Fibroblast of skin of back (primary cell): ENCODE results near the gene FOXL3.
"Not testable (repeated sequence)": the region's sequence is repeated elsewhere in the genome, so short reads cannot be mapped to it uniquely, and the experiment has no call there.

ENCODE experiments used
- DNase-seq: peaks from one replicate; pipeline ENCODE4 v3.0.0-alpha.2; 2013

Gene FOXL3

DNA sequence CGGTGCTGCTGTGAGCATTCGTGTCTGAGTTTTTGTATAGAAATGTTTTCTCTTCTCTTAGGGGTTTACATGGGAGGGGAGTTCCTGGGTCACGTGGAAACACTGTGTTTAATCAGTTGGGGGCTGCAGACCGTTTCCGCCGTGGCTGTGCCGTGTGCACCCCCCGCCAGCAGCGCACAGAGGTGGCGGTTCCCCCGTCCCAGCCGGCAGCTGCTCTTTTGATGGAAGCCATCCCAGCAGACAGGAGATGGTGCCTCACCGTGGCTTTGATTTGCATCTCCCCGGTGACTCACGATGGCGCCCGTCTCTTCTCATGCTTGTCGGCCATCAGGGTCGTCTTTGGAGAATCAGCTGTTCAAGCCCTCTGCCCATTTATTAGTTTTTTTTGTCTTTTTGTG, 34.9 kb upstream of the FOXL3 start:
- DNase-seq, result no peak

DNA sequence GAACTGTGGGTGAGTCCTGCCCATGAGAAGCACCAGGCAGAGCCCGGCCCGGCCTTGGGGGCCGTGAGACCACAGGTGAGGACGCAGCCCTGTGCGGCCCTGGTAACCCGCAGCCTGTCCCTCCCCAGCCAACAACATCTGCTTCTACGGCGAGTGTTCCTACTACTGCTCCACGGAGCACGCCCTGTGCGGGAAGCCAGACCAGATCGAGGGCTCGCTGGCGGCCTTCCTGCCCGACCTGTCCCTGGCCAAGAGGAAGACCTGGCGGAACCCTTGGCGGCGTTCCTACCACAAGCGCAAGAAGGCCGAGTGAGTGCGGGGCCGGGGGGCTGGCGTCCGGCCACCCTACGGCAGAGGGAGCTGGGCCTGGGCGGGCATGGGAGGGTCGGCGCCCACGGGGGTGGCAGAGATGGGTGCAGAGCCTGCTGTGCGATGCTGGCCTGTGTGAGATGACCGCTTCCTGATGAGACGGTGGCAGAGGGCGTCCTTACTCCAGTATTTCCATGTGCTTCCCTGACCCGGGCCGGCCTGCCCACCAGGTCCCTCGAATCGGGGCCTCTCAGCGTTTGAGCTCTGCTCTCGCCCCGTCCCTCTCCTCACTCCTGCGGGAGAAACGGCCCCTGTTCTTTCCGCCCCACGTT, 34.1 kb upstream of the FOXL3 start:
- DNase-seq, result no peak

DNA sequence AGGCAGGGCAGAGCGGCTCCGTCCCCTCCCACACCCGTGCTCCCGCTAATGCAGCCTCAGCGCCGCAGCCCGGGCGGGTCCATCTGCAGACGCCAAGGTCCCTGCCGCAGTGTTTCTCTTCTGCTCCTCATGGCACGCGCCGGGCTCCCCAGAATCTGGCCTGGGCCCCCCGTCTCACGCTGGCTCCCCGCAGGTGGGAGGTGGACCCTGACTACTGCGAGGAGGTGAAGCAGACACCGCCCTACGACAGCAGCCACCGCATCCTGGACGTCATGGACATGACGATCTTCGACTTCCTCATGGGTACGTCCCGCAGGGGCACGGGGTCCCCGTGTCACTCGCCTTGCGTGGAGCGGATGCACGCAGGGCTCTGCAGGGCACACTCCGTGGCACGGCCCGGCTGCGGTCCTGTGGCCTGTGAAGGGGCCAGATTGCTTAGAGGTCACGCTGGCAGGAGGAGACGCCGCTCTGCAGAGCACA, 33.5 kb upstream of the FOXL3 start:
- DNase-seq, result no peak

DNA sequence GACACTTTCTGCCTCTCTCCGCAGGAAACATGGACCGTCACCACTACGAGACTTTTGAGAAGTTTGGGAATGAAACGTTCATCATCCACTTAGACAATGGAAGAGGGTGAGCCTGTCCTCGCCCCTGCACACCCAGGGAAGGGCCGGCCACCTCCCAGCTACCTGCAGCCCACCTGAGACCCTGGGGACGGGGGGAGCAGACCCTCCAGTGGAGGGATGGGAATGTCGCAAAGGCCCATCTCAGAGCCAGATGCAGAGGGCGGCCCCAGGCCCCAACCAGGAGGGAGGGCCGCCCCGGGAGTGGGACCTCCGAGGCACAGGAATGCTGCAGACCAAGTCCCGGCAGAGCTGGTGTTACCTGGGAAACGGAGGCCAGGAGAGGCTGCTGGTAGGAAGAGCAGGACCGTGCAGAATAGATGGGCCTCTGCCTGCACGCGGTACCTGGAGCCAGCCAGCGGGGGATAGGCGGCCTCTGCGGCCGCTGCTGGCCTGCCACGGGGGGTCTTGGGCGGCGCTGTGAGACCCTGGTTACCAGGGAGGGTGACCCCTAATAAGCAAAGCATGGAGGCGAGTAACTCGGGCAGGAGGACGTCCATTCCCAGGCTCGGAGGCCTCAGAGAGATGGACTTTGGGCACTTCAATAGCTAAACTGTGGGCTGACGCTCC, 32.9 kb upstream of the FOXL3 start:
- no peak for DNase-seq

DNA sequence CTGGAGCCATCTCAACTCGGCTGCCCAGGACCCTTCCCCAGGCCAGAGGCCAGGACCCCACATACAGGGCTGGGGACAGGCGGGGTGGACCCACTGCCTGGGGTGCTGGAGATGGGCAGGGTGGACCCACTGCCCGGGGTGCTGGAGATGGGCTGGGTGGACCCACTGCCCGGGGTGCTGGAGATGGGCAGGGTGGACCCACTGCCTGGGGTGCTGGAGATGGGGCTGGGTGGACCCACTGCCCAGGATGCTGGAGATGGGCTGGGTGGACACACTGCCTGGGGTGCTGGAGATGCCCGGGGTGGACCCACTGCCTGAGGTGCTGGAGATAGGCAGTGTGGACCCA, 32.4 kb upstream of the FOXL3 start:
- no peak for DNase-seq

DNA sequence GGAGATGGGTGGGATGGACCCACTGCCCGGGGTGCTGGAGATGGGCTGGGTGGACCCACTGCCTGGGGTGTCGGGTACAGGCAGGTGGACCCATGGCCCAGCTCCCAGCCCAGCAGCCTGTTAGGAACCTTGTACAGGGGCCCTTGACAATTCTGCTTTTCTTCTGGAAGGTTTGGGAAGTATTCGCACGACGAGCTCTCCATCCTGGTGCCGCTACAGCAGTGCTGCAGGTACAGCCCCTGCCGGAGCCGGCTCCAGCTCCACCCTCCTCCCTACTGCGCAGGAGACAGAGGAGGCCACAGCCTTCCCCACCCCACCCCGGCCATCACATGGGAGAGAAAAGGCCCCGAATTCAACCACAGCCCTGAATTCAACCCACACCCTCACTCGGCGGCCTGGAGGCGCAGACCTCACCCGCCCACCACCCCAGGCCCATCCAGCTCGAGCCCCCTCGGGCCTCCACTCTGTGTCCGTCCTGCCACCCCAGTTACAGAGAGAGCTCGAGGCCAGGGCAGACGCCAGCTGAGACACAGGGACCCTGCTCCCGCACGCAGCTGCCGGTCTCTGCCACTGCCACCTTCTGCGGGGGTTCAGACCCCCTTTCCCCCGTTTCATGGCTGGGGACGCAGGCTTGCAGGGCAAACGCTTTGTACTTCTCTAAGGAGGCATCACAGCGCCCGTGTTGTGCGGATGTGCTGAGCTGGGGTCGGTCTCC, 31.3 kb upstream of the FOXL3 start:
- no peak for DNase-seq

DNA sequence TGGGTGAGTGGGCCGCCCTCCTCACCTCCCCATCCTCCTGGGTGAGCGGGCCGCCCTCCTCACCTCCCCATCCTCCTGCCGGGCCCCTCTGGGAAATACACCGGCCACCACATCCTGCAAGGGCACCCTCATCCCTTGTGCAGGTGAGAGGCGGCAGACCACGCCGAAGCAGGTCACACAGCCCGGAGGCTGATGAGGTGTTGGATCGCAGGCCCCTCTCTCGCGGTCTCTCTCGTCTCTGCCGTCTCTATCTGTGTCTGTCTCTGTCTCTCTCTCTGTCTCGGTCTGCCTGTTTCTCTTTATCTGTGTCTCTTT, 30.8 kb upstream of the FOXL3 start:
- DNase-seq, result no peak

DNA sequence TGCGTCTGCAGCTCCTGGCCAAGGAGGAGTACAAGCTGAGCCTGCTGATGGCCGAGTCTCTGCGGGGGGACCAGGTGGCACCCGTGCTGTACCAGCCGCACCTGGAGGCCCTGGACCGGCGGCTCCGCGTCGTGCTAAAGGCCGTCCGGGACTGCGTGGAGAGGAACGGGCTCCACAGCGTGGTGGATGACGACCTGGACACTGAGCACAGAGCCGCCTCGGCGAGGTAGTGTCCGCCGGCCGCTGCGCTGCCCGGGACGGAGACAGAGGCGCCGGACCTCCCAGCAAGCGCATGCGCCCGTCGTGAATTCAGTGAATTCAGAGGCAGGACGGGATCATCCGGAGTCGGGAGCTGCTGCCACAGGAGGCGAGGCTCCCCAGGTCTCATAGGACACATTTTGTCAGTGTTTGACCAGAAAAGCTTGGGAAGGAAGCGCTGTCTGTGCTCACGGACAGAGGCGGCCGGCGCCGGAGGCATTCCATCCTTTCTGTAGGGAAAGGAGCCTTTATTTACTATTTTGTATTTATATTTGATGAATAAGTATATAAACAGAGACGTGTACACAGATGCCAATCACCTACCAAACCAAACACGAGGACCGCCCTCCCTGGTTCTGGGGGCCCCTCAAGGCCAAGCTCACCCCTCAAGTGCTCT, 30.1 kb upstream of the FOXL3 start:
- no peak for DNase-seq

DNA sequence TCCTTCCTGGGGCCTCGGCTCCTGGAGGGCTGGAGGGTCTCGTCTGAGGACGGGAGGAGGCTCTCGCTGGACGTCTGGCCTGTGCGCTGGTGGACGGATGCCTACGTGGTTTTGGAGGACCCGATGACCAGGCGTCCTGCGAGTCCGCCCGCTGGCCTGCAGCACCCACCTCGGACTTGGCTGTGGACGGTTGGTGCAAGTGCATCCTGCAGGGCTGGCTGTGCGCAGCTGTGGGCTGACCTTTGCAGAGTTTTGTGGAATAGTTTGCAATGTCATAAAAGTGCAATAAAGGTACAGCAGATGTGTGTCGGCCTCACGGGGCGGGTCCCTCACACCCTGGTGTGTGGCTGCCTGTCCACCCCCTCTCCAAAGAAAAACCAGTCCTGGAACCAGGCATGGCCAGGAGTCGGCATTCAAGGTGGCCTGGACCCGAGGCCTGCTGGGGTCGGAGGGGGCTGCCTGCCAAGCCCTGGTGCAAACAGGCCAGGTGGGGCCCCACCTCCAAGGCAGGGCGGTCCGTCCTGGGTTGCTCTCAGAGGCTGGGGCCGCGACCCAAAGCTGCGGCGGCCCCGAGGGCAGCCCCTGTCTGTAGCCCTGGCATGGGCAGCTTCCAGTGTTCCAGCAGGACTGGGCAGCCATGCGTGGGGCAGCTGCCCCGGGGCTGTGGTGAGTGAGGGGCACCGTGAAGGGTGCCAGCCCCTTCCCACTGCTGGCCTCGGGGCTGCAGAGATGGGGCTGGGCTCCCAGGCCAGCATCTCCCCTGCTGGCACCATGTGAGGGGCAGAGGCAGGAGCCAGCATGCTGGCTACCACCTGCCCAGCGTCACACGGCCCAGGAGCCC, 29.3 kb upstream of the FOXL3 start:
- no peak for DNase-seq

DNA sequence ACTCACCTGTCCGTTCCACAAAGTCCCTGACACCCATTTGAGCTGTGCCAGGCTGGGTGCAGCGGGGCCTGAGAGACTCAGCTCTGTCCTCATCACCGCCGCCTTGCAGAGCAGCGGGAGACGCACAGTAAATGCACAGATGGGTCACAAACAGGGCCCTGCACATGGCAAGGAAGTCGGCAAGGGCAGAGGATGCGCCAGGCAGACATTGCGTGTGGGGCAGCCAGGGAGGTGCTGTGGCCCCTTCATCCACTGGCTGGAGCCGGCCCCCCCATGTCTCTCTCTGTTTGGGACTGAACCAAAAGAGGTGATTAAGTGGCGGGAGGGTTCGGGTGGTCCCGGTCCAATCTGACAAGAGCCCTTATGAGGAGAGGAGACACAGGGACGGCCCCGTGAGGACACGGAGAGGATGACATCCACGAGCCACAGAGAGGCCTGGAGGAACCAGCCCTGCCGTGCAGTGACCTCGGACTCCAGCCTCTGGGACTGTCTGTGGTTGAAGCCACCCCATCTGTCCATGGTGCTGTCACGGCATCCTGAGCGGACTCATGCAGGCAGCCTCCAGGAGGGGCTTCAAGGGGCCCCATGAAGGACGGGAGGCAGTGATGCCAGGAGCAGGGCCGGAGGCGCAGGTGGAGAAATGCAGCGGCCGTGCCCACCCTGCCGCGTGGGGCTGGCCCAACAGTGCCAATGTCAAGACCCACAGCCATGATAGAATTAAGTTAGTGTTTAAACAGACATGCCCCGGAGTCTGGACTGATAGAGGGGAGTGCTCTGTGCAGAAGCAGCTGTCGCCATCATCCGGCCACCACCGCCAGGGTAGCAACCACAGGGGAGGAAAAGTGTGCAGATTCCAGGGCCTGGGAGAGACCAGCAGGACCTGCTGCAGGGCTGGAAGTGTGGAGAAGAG, 28.4 kb upstream of the FOXL3 start:
- no peak for DNase-seq

DNA sequence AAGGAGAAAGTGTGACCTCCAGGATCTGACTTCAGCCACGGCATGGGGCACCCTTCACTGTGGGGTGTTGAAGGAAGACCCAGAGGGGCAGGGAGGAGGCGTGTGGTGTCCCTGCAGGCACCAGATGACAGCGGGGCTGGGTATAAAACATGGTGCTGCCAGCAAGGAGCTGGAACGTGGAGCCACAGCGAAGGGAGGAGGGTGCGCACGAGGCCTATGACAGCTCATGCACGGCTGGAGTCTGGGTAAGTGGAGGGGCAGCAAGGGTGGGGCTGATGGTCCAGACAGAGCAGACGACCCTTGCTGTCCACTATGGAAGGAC, 27.8 kb upstream of the FOXL3 start:
- no peak for DNase-seq

DNA sequence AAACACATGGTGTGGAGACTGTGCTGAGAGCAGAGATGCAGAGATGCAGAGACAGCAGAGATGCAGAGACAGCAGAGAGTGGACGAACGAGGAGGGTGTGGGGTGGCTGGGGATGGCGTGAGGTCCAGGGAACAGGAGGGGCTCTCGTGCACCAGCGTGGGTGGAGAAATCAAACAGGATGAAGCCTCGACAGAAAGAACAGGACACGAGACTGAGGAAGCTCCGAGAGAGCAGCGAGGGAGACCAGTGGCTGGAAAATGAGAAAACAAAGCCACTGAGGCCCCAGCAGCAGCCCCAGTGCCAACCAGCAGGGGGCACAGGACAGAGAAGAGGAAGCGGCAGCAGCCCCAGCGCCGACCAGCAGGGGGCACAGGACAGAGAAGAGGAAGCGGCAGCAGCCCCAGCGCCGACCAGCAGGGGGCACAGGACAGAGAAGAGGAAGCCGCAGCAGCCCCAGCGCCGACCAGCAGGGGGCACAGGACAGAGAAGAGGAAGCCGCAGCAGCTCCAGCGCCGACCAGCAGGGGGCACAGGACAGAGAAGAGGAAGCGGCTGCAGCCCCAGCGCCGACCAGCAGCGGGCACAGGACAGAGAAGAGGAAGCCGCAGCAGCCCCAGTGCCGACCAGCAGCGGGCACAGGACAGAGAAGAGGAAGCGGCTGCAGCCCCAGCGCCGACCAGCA, 27.2 kb upstream of the FOXL3 start:
- DNase-seq, result not testable (repeated sequence)

DNA sequence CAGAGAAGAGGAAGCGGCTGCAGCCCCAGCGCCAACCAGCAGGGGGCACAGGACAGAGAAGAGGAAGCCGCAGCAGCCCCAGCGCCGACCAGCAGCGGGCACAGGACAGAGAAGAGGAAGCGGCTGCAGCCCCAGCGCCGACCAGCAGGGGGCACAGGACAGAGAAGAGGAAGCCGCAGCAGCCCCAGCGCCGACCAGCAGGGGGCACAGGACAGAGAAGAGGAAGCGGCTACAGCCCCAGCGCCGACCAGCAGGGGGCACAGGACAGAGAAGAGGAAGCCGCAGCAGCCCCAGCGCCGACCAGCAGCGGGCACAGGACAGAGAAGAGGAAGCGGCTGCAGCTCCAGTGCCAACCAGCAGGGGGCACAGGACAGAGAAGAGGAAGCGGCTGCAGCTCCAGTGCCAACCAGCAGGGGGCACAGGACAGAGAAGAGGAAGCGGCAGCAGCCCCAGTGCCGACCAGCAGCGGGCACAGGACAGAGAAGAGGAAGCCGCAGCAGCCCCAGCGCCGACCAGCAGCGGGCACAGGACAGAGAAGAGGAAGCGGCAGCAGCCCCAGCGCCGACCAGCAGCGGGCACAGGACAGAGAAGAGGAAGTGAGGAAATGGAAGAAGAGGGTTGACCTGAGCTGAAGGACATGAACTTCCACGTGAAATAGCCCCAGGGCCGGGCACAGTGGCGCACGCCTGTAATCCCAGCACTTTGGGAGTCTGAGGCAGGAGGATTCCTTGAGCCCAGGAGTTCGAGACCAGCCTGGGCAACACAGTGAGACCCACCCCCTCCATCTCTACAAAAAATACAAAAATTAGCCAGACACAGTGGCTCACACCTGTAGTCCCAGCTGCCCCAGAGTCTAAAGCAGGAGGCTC, 26.3 kb upstream of the FOXL3 start:
- DNase-seq, result not testable (repeated sequence)

DNA sequence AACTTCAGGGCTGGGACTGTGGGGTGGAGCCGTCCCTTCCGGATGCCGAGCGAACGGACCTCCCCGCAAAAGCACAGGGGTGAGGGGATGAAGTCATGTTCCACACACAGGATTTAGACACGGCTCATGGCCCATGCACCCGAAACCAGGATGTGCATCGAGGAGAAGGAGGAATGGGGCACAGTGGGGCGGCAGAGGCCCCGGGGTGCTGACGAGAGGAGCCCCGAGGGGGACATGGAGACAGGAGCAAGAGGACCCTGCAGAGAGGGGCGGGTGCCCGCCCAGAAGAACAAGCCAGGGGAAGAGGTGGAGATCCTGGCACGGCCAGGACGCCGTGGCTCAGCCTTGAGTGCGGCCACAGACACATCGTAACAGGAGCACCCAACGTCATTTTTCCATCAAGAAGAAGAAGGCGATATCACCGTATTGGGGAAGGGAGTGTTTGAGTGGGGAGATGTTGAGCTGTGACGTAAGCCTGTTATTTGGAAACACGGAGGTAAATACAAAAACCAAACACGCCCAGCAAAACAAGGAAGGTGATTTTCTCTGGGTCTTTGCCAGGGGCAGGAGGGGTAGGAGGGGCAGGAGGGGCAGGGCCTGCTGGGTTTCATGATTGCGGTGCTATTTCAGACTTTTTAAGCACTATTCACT, 25.3 kb upstream of the FOXL3 start:
- no peak for DNase-seq

DNA sequence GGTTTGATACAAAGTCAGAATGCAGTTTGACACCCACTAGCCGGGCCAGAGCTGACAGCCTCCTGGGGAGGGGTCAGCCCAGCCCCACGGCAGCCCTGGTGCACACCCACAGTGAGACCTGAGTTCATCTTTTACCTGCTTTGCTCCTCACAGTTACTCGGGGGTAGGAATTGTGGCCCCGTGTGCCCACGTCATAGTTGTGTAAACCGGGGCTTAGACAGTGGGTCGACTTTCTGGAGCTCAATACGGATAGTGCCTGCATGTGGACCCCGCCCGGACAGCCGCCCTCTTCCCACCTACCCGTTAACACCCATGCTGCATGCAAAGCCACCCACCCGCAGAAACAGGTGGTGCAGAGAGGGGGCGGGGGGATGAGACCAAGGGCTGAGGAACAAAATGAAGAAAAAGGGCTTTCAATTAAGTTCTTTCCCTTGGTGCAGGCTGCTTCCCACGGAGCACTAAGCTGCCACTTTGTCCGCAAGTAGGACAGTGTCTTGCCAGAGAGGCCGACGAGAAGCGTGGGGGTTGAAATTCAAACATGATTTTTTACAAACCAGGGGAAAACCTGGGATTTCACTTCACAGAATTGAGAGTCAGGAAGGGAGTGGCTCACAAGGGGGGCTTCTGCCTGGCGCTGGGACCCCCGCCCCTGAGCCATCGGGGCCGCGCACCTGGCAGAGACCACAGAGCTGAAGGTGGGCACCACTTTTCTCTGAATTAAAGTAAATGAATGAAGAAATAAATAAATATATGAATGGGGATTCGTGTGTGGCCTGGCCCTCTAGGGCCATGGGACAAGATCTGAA, 24.6 kb upstream of the FOXL3 start:
- no peak for DNase-seq

DNA sequence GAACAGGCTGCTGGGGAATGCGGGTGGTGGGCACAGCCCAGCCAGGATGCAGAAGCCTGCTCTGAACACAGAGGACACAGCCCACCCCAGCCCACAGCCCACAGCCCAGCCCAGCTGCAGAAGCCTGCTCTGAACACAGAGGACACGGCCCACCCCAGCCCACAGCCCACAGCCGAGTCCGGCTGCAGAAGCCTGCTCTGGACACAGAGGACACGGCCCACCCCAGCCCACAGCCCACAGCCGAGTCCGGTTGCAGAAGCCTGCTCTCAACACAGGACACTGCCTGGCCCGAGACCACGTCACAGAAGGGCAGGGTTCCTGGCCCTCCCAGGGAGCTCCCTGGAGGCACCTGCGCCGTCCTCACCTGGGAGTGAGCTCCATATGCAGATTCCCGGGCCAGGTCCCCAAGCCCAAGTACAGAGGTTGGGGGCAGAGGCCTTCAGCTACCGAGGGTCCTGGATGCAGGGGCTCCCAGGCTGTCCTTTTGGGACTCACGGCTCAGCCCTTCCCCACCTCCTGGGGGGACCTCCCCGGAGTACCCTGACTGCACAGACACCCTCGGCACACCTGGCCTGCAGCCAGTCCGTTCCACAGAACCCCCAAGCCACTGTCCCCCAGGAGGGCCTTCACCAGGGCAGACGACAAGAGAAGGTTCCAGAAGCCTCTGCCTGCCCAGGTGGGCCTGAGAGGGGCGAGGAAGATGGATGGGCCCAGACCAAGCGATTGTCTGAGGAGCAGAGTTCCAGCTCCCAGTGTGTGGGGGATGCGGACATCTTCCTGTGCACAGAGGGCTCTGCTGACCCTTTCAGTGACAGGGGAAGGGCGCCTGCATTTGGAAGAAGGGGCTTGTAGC, 23.7 kb upstream of the FOXL3 start:
- no peak for DNase-seq
